Measurements from ENCODE around the gene C2CD4B. TPM values are rescaled to one million over a fixed set of nuclear protein-coding genes. Genes with fewer than 3 reads are reported as not detected.

C2CD4B gene
- total RNA-seq, 2 experiments from 2014 or later, result 0.16 to 0.20 TPM

- H3K36me3 Mint-ChIP-seq (ENCODE audit: low read depth), result no peaks in the 10 kb centered on the region
- peaks cover 4 to 7% of the 10 kb centered on the region in 2 experiments for H3K27me3 ChIP-seq (ENCODE audit: control insufficient read depth in 1 of 2, insufficient read depth in 2 of 2, low read length in 2 of 2)
- no peaks in the 10 kb centered on the region for H3K9me3 Mint-ChIP-seq
- ATAC-seq (ENCODE audit: poor library complexity) (no peak), DNase-seq (no peak)
- ChIA-PET CTCF (no interaction called here), POLR2A (no interaction called here)
- no peaks in the 10 kb centered on the region for H3K4me1 ChIP-seq (ENCODE audit: insufficient read depth, low read length)
- intact Hi-C loops (cut with DNase I, micrococcal nuclease), result no loop called here
- TF ChIP-seq CTCF (IDR thresholded peaks at IDR 0.05), result no peak
- no peaks in the 10 kb centered on the region for H3K4me1 Mint-ChIP-seq (ENCODE audit: low read depth)
- no peaks in the 10 kb centered on the region for H3K36me3 ChIP-seq (ENCODE audit: insufficient read depth, low read length)
- H3K9me3 ChIP-seq (ENCODE audit: control insufficient read depth in 1 of 2, insufficient read depth in 1 of 2, low read length in 2 of 2), result no peaks in the 10 kb centered on the region
- no peak overlapping the region for H3K4me3 Mint-ChIP-seq
- H3K27ac Mint-ChIP-seq, result no peak overlapping the region
- peaks cover 38% of the 10 kb centered on the region for H3K27me3 Mint-ChIP-seq
- H3K4me3 ChIP-seq (ENCODE audit: low read length), result no peak overlapping the region
- H3K27ac ChIP-seq (ENCODE audit: low read depth in 1 of 2, low read length in 2 of 2), result no peak overlapping the region
Measured at GRCh38 chr15:62188744-62189143, 23.7 kb upstream of the C2CD4B start.

GRCh38 chr15:62187910-62188309 is 22.8 kb upstream of the C2CD4B start:
- DNase-seq, result no peak
- POLR2A ChIA-PET, result no interaction called here
- TF ChIP-seq CTCF (IDR thresholded peaks at IDR 0.05), result no peak
- ATAC-seq (ENCODE audit: poor library complexity), result no peak
- Mint-ChIP-seq H3K36me3 (ENCODE audit: low read depth) (no peaks in the 10 kb centered on the region), H3K4me3 (no peak overlapping the region), H3K27me3 (peaks cover 35% of the 10 kb centered on the region), H3K4me1 (ENCODE audit: low read depth) (no peaks in the 10 kb centered on the region), H3K9me3 (no peaks in the 10 kb centered on the region), H3K27ac (no peak overlapping the region)
- H3K9me3 ChIP-seq (ENCODE audit: control insufficient read depth in 1 of 2, insufficient read depth in 1 of 2, low read length in 2 of 2), result no peaks in the 10 kb centered on the region
- H3K27me3 ChIP-seq (ENCODE audit: control insufficient read depth in 1 of 2, insufficient read depth in 2 of 2, low read length in 2 of 2), result peaks cover 4 to 6% of the 10 kb centered on the region in 2 experiments
- CTCF ChIA-PET, result no interaction called here
- intact Hi-C loops (cut with DNase I, micrococcal nuclease), result no loop called here
- no peak overlapping the region for H3K27ac ChIP-seq (ENCODE audit: low read depth in 1 of 2, low read length in 2 of 2)
- H3K4me3 ChIP-seq (ENCODE audit: low read length), result no peak overlapping the region
- no peaks in the 10 kb centered on the region for H3K36me3 ChIP-seq (ENCODE audit: insufficient read depth, low read length)
- H3K4me1 ChIP-seq (ENCODE audit: insufficient read depth, low read length), result no peaks in the 10 kb centered on the region

GRCh38 chr15:62187425-62187824 is 22.3 kb upstream of the C2CD4B start:
- Mint-ChIP-seq H3K27ac (no peak overlapping the region), H3K36me3 (ENCODE audit: low read depth) (no peaks in the 10 kb centered on the region), H3K4me3 (no peak overlapping the region), H3K4me1 (ENCODE audit: low read depth) (no peaks in the 10 kb centered on the region), H3K9me3 (no peaks in the 10 kb centered on the region), H3K27me3 (peaks cover 33% of the 10 kb centered on the region)
- POLR2A ChIA-PET, result no interaction called here
- TF ChIP-seq CTCF (IDR thresholded peaks at IDR 0.05), result no peak
- intact Hi-C loops (cut with DNase I, micrococcal nuclease), result no loop called here
- no peak for ATAC-seq (ENCODE audit: poor library complexity)
- Histone ChIP-seq H3K4me1 (ENCODE audit: insufficient read depth, low read length) (no peaks in the 10 kb centered on the region), H3K36me3 (ENCODE audit: insufficient read depth, low read length) (no peaks in the 10 kb centered on the region), H3K4me3 (ENCODE audit: low read length) (no peak overlapping the region), H3K27ac (ENCODE audit: low read depth in 1 of 2, low read length in 2 of 2) (no peak overlapping the region), H3K9me3 (ENCODE audit: control insufficient read depth in 1 of 2, insufficient read depth in 1 of 2, low read length in 2 of 2) (no peaks in the 10 kb centered on the region), H3K27me3 (ENCODE audit: control insufficient read depth in 1 of 2, insufficient read depth in 2 of 2, low read length in 2 of 2) (peaks cover 4% of the 10 kb centered on the region in 2 experiments)
- CTCF ChIA-PET, result no interaction called here
- no peak for DNase-seq
